Spinal cord (tissue), 10 donors: ENCODE results near the gene TMEM179. TPM values are rescaled to one million over a fixed set of nuclear protein-coding genes. Genes with fewer than 3 reads are reported as not detected.
A peak's percentile ranks its signal among the peaks of the same experiment; 100 is the strongest.

ENCODE experiments used
- DNase-seq, 6 donors: peaks; one replicate each; pipeline versions ENCODE4 v3.0.0 to v3.0.0-alpha.2; 2013 to 2015; ENCODE audit warnings: low spot score in 6 of 6, low read depth in 4 of 6
- H3K27ac ChIP-seq: one replicate; pipeline ENCODE4 v1.5.1; 2013; ENCODE audit warnings: low read depth, low read length, control low read depth
- H3K27me3 ChIP-seq: one replicate; pipeline ENCODE4 v1.6.1; 2013; ENCODE audit warnings: low read length; ENCODE audit not compliant: control insufficient read depth, insufficient read depth
- H3K36me3 ChIP-seq: one replicate; pipeline ENCODE4 v1.6.1; 2013; ENCODE audit warnings: low read length; ENCODE audit not compliant: control insufficient read depth, insufficient read depth
- H3K4me1 ChIP-seq: one replicate; pipeline ENCODE4 v1.6.1; 2013; ENCODE audit warnings: low read length; ENCODE audit not compliant: control insufficient read depth, insufficient read depth
- H3K4me3 ChIP-seq: one replicate; pipeline ENCODE4 v1.5.1; 2013; ENCODE audit warnings: low read depth, low read length, control low read depth
- H3K9me3 ChIP-seq: one replicate; pipeline ENCODE4 v1.6.1; 2013; ENCODE audit warnings: low read length; ENCODE audit not compliant: control insufficient read depth, insufficient read depth
- WGBS: methylation state at CpG from one replicate; pipeline ENCODE4 v1.1.5; 2013; ENCODE audit warnings: missing lambda C conversion rate; ENCODE audit not compliant: insufficient coverage; 5-methylcytosine and 5-hydroxymethylcytosine counted together
- polyA plus RNA-seq, 2 donors: library from polyadenylated mRNA; unstranded; fragments of 120-200 nt; gene quantifications; one replicate each; pipeline ENCODE4 v1.2.1, GENCODE V29; 2013; ENCODE audit not compliant: insufficient read length in 2 of 2
- total RNA-seq, 2 donors: library from RNA; depleted of rRNA in 1 of 2; stranded (reverse); fragments of 120-200 nt in 1 of 2; fragments of >200 nt in 1 of 2; gene quantifications; one replicate each; pipeline versions ENCODE4 v1.2.3 to v1.2.4, GENCODE V29; 2013 to 2014
- donor health status: healthy.

The TMEM179 gene
- total and polyA plus RNA-seq, 4 donors, result 9.4 to 65.5 (median 39.0) TPM

GRCh38 chr14:104554088-104554607, 50.4 kb downstream of the TMEM179 start:
- H3K9me3 ChIP-seq, result no peaks in the 10 kb centered on the region
- 68% methylated on average over 8 of the region's 12 CpGs for WGBS
- H3K27ac ChIP-seq, result no peak overlapping the region
- peaks cover 44% of the 10 kb centered on the region for H3K4me1 ChIP-seq
- no peak for DNase-seq
- no peaks in the 10 kb centered on the region for H3K36me3 ChIP-seq
- H3K4me3 ChIP-seq, result no peak overlapping the region
- peaks cover 2% of the 10 kb centered on the region for H3K27me3 ChIP-seq

GRCh38 chr14:104553166-104554087, 51.1 kb downstream of the TMEM179 start:
- DNase-seq, result no peak
- WGBS, result 84% methylated on average over 22 of the region's 30 CpGs
- H3K27ac ChIP-seq, result no peak overlapping the region

GRCh38 chr14:104552738-104553125, 51.8 kb downstream of the TMEM179 start:
- WGBS, result 81% methylated on average over 5 of the region's 9 CpGs
- DNase-seq, result no peak
- Histone ChIP-seq H3K9me3 (no peaks in the 10 kb centered on the region), H3K4me3 (no peak overlapping the region), H3K27me3 (peaks cover 2% of the 10 kb centered on the region), H3K4me1 (peaks cover 34% of the 10 kb centered on the region), H3K36me3 (no peaks in the 10 kb centered on the region), H3K27ac (no peak overlapping the region)

More at GRCh38 chr14:104553166-104554087, 51.1 kb downstream of the TMEM179 start:
- Histone ChIP-seq H3K4me1 (peaks cover 39% of the 10 kb centered on the region), H3K4me3 (no peak overlapping the region), H3K27me3 (peaks cover 2% of the 10 kb centered on the region), H3K36me3 (no peaks in the 10 kb centered on the region), H3K9me3 (no peaks in the 10 kb centered on the region)

GRCh38 chr14:104551851-104552737, 52.5 kb downstream of the TMEM179 start:
- H3K9me3 ChIP-seq, result no peaks in the 10 kb centered on the region
- no peak for DNase-seq
- H3K4me1 ChIP-seq, result peaks cover 33% of the 10 kb centered on the region
- no peak overlapping the region for H3K4me3 ChIP-seq
- H3K27ac ChIP-seq, result no peak overlapping the region
- 85% methylated on average over 33 of the region's 33 CpGs for WGBS
- peaks cover 7% of the 10 kb centered on the region for H3K27me3 ChIP-seq
- no peaks in the 10 kb centered on the region for H3K36me3 ChIP-seq

- peaks cover 10% of the 10 kb centered on the region for H3K27me3 ChIP-seq
- no peaks in the 10 kb centered on the region for H3K36me3 ChIP-seq
- no peak overlapping the region for H3K27ac ChIP-seq
- H3K4me1 ChIP-seq, result peaks cover 32% of the 10 kb centered on the region
- H3K4me3 ChIP-seq, result no peak overlapping the region
- WGBS, result 82% methylated on average over 20 of the region's 24 CpGs
- H3K9me3 ChIP-seq, result no peaks in the 10 kb centered on the region
- DNase-seq, result peak in 1 of 6 donors; percentile 77
Observed at GRCh38 chr14:104550861-104551728, 53.5 kb downstream of the TMEM179 start.

- Histone ChIP-seq H3K4me3 (no peak overlapping the region), H3K36me3 (no peaks in the 10 kb centered on the region), H3K9me3 (no peaks in the 10 kb centered on the region), H3K27ac (no peak overlapping the region), H3K4me1 (peaks cover 33% of the 10 kb centered on the region), H3K27me3 (peaks cover 13% of the 10 kb centered on the region)
- DNase-seq, result no peak
- WGBS, result 79% methylated on average over 12 of the region's 13 CpGs
Observed at GRCh38 chr14:104550340-104550860, 54.2 kb downstream of the TMEM179 start.

GRCh38 chr14:104549536-104550339, 54.8 kb downstream of the TMEM179 start:
- DNase-seq, result peak in 1 of 6 donors; percentile 0
- H3K36me3 ChIP-seq, result no peaks in the 10 kb centered on the region
- peaks cover 32% of the 10 kb centered on the region for H3K4me1 ChIP-seq
- WGBS, result 56% methylated on average over 6 of the region's 8 CpGs
- no peak overlapping the region for H3K4me3 ChIP-seq
- H3K27me3 ChIP-seq, result peaks cover 13% of the 10 kb centered on the region
- H3K27ac ChIP-seq, result no peak overlapping the region
- no peaks in the 10 kb centered on the region for H3K9me3 ChIP-seq

GRCh38 chr14:104548802-104549535, 55.6 kb downstream of the TMEM179 start:
- 13% methylated on average over 3 of the region's 15 CpGs for WGBS
- peaks cover 29% of the 10 kb centered on the region for H3K4me1 ChIP-seq
- peaks cover 13% of the 10 kb centered on the region for H3K27me3 ChIP-seq
- DNase-seq, result peak in 1 of 6 donors; percentile 59
- H3K36me3 ChIP-seq, result no peaks in the 10 kb centered on the region
- H3K9me3 ChIP-seq, result no peaks in the 10 kb centered on the region
- H3K27ac ChIP-seq, result no peak overlapping the region
- no peak overlapping the region for H3K4me3 ChIP-seq
